Loucy (cell line): ENCODE measurements around the gene SLC39A11.

ENCODE experiments used
- CTCF ChIP-seq: fragments of 200-600 bp; sonication (generic); conservative IDR thresholded peaks from 2 replicates; pipeline ENCODE4 v1.5.1; 2014; ENCODE audit warnings: mild to moderate bottlenecking, antibody characterized with exemption, low read length
- EZH2phosphoT487 ChIP-seq: fragments of 200-600 bp; IDR thresholded peaks from 2 replicates; pipeline ENCODE4 v1.6.1; 2018; ENCODE audit warnings: antibody characterized with exemption, mild to moderate bottlenecking, moderate library complexity, borderline replicate concordance

- TF ChIP-seq CTCF (no peak), EZH2phosphoT487 (no peak)
These were observed 378.0 kb downstream of the SLC39A11 start for GRCh38 chr17:72714357-72714966.
